GM18861 (cell line): Measurements from ENCODE around the gene RPS6KA2.
"Not testable (repeated sequence)": the region's sequence is repeated elsewhere in the genome, so short reads cannot be mapped to it uniquely, and the experiment has no call there.

Source experiments
- ATAC-seq: cut with Tn5 transposase; IDR thresholded peaks from one replicate; pipeline ENCODE4 v1.9.1; 2021; ENCODE audit not compliant: unreplicated experiment

The RPS6KA2 gene

GRCh38 chr6:166636191-166636933, 9.3 kb upstream of the RPS6KA2 start:
- no peak for ATAC-seq

- no peak for ATAC-seq
These were observed 8.2 kb upstream of the RPS6KA2 start for GRCh38 chr6:166635013-166635970.

- not testable (repeated sequence) for ATAC-seq
These were observed 7.5 kb upstream of the RPS6KA2 start for GRCh38 chr6:166634581-166634980.

- no peak for ATAC-seq
These were observed 6.9 kb upstream of the RPS6KA2 start for GRCh38 chr6:166633732-166634535.

- no peak for ATAC-seq
These were observed 5.7 kb upstream of the RPS6KA2 start for GRCh38 chr6:166632731-166633130.

- ATAC-seq, result no peak
These were observed 3.4 kb upstream of the RPS6KA2 start for GRCh38 chr6:166630462-166630861.

GRCh38 chr6:166629628-166630027, 2.6 kb upstream of the RPS6KA2 start:
- no peak for ATAC-seq

- ATAC-seq, result peak; percentile 17
These were observed 1.1 kb upstream of the RPS6KA2 start for GRCh38 chr6:166627875-166628801.

- ATAC-seq, result peak; percentile 4
These were observed 646 bp downstream of the RPS6KA2 start for GRCh38 chr6:166626177-166627032.

- ATAC-seq, result no peak
These were observed 1.7 kb downstream of the RPS6KA2 start for GRCh38 chr6:166625356-166625755.

- no peak for ATAC-seq
These were observed 2.8 kb downstream of the RPS6KA2 start for GRCh38 chr6:166624275-166624674.

- no peak for ATAC-seq
These were observed 3.7 kb downstream of the RPS6KA2 start for GRCh38 chr6:166623318-166623717.

- ATAC-seq, result no peak
These were observed 5.9 kb downstream of the RPS6KA2 start for GRCh38 chr6:166621114-166621540.

GRCh38 chr6:166620478-166621113, 6.5 kb downstream of the RPS6KA2 start:
- no peak for ATAC-seq

GRCh38 chr6:166619912-166620311, 7.1 kb downstream of the RPS6KA2 start:
- no peak for ATAC-seq

- ATAC-seq, result no peak
These were observed 7.9 kb downstream of the RPS6KA2 start for GRCh38 chr6:166618866-166619761.

GRCh38 chr6:166618251-166618650, 8.8 kb downstream of the RPS6KA2 start:
- ATAC-seq, result no peak

- ATAC-seq, result no peak
These were observed 9.7 kb downstream of the RPS6KA2 start for GRCh38 chr6:166617359-166617758.
